Transverse colon (tissue), 4 donors: ENCODE measurements around the gene WWOX.

ENCODE experiments used
- CTCF ChIP-seq, 5 experiments: fragments of 200-600 bp in 3 of 5; fragments of 450-650 bp in 2 of 5; sonication (generic) in 3 of 5; IDR thresholded peaks; 1 replicate in 2 of 5; 2 replicates in 3 of 5; pipeline ENCODE4 v1.5.1; 2016 to 2017; ENCODE audit warnings: antibody characterized with exemption in 5 of 5, inconsistent platforms in 3 of 5, mild to moderate bottlenecking in 2 of 5, moderate library complexity in 1 of 5
- EP300 ChIP-seq: sonication (generic); formaldehyde crosslinking; IDR thresholded peaks from one replicate; pipeline ENCODE4 v1.6.1; 2017; ENCODE audit warnings: antibody characterized with exemption, low read depth
- POLR2A ChIP-seq: fragments of 450-650 bp; IDR thresholded peaks from one replicate; pipeline ENCODE4 v1.6.1; 2016; ENCODE audit warnings: antibody characterized with exemption, mild to moderate bottlenecking, moderate library complexity
- POLR2AphosphoS5 ChIP-seq, 3 donors: sonication (generic); formaldehyde crosslinking; IDR thresholded peaks; one replicate each; pipeline ENCODE4 v1.6.1; 2016; ENCODE audit warnings: antibody characterized with exemption in 3 of 3

- TF ChIP-seq CTCF (IDR thresholded peaks at IDR 0.05) (no peak), POLR2A (no peak), POLR2AphosphoS5 (IDR thresholded peaks at IDR 0.05) (no peak), EP300 (no peak)
Measured at GRCh38 chr16:78465730-78466129, 366.3 kb downstream of the WWOX start.
